ENCODE results near the gene OCLN. TPM values are rescaled to one million over a fixed set of nuclear protein-coding genes. Genes with fewer than 3 reads are reported as not detected.

The OCLN gene
- polyA plus RNA-seq, 2 of the 4 experiments (the other 2 are of a cell fraction) = 10.7 to 54.1 TPM

DNA sequence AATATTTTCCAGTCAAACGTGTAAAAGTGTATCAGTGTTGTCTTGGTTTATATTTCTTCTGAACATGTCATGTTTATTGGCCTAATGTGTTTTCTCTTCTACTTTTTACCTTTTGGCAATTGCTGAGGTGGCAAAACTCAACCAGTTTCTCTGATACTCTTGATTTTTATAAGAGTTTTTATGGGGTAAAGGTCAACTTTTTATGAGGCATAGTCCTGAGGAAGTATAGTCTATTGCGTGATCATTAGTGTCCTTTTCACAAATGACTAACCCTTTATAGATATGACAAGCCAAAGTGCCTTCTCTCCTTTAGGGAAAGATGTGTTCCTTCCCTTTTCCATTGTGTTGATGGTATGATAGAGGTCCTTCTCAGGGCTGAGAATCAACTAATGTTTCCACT, 32.9 kb downstream of the OCLN start:
- peak; percentile 82 for TF ChIP-seq MAFK (IDR thresholded peaks at IDR 0.05; ENCODE audit: partially characterized antibody)
- TF ChIP-seq RNF2 (IDR thresholded peaks at IDR 0.05; ENCODE audit: borderline replicate concordance, low read depth) = no peak
- WGBS (ENCODE audit: missing lambda C conversion rate) = 67% methylated on average over 2 of the region's 2 CpGs
- ATAC-seq (no peak), FAIRE-seq (no peak), DNase-seq (ENCODE audit: low read depth in 1 of 2, low spot score in 1 of 2) (no peak)
- POLR2A ChIA-PET = no interaction called here
- H3K4me1 ChIP-seq = peaks cover 14% of the 10 kb centered on the region
- no peak overlapping the region for H3K4me3 ChIP-seq
- no peak overlapping the region for H3K4me2 ChIP-seq
- no peaks in the 10 kb centered on the region for H3K9me3 ChIP-seq
- H3K27ac ChIP-seq = no peak overlapping the region
- CTCF ChIA-PET = no interaction called here

GRCh38 chr5:69526660-69527059, 34.1 kb downstream of the OCLN start:
- Histone ChIP-seq H3K4me3 (no peak overlapping the region), H3K4me1 (peaks cover 3% of the 10 kb centered on the region; the same call in 1 of the 3 replicates), H3K4me2 (no peak overlapping the region), H3K27ac (no peak overlapping the region), H3K9me3 (no peaks in the 10 kb centered on the region)
- FAIRE-seq (no peak), DNase-seq (ENCODE audit: low read depth in 1 of 2, low spot score in 1 of 2) (no peak), ATAC-seq (no peak)
- 96% methylated on average over 9 of the region's 9 CpGs for WGBS (ENCODE audit: missing lambda C conversion rate)
- TF ChIP-seq SMC3 (IDR thresholded peaks at IDR 0.05) (no peak), CBX8 (IDR thresholded peaks at IDR 0.05) (no peak), RNF2 (IDR thresholded peaks at IDR 0.05; ENCODE audit: borderline replicate concordance, low read depth) (no peak), ATOH8 (CRISPR knock-in tag; IDR thresholded peaks at IDR 0.05; ENCODE audit: low read depth) (no peak), TFCP2L1 (CRISPR knock-in tag; IDR thresholded peaks at IDR 0.05) (no peak), HDAC2 (IDR thresholded peaks at IDR 0.05) (no peak), FOXS1 (CRISPR knock-in tag; IDR thresholded peaks at IDR 0.05) (no peak), CHD4 (IDR thresholded peaks at IDR 0.05; ENCODE audit: borderline replicate concordance) (no peak), NPAS2 (CRISPR knock-in tag; IDR thresholded peaks at IDR 0.05; ENCODE audit: borderline replicate concordance) (no peak), FOSL2 (IDR thresholded peaks at IDR 0.05) (no peak), FOSL2 (CRISPR knock-in tag; IDR thresholded peaks at IDR 0.05) (no peak)
- POLR2A ChIA-PET = no interaction called here
- CTCF ChIA-PET = no interaction called here

DNA sequence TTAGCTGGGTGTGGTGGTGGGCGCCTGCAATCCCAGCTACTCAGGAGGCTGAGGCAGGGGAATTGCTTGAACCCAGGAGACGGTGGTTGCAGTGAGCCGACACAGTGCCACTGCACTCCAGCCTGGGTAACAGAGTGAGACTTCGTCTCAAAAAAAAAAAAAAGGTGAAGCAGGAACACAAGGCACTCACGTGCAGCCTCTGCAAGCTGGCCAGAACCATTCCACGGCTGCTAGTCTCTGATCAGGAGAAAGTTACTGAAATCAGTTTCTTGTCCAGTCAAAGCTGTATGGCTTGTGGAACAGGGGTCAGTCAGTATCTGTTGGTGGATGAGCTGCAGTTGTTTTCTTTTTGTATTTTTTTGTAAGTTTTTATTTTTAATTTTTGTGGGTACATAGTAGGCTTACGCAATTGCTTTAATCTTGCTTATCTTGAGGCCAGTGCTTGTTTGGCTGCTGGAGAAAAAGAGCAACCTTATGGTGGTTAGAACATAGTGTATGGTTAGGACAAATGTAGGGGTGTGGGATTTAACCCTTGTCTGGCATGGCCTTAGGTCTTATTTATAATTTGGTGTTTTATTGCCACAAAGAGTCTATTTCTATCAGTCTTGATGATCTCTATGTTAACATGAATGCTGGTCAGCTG, 34.7 kb downstream of the OCLN start:
- WGBS (ENCODE audit: missing lambda C conversion rate) = 91% methylated on average over 7 of the region's 7 CpGs
- no peak overlapping the region for H3K4me2 ChIP-seq
- no peaks in the 10 kb centered on the region for H3K9me3 ChIP-seq
- TF ChIP-seq HOXA7 (CRISPR knock-in tag; IDR thresholded peaks at IDR 0.05) (no peak), MAZ (IDR thresholded peaks at IDR 0.05; ENCODE audit: borderline replicate concordance, low read depth, low read length) (no peak), MAFK (IDR thresholded peaks at IDR 0.05; ENCODE audit: partially characterized antibody) (no peak), MYC (IDR thresholded peaks at IDR 0.05; ENCODE audit: borderline replicate concordance, low read length) (no peak), KDM5A (IDR thresholded peaks at IDR 0.05) (no peak), ZNF302 (CRISPR knock-in tag; IDR thresholded peaks at IDR 0.05) (no peak), RARB (CRISPR knock-in tag; IDR thresholded peaks at IDR 0.05) (no peak), RNF2 (IDR thresholded peaks at IDR 0.05; ENCODE audit: borderline replicate concordance, low read depth) (no peak)
- no peak overlapping the region for H3K4me3 ChIP-seq
- POLR2A ChIA-PET = no interaction called here
- DNase-seq (ENCODE audit: low read depth in 1 of 2, low spot score in 1 of 2) (no peak), FAIRE-seq (no peak), ATAC-seq (no peak)
- no peak overlapping the region for H3K27ac ChIP-seq
- H3K4me1 ChIP-seq = no peaks in the 10 kb centered on the region
- CTCF ChIA-PET = no interaction called here

DNA sequence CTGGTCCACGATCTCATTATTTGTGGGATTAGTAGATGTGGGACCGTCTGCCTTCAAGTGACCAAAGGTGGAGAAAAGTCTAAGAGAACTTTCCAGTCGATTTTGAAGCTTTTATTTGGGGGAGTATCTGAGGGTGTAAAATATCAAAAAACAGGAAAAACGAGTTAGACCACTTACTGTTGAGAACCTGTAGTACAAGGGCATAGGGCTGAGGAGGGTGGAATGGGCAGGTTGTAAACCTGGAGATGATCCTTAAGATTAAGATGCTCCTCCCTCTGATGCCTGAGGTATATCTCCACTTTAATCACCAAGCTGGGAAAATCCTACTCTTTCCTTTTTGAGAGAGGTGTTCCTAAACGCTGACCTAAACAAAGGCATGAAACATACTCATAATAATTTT, 35.4 kb downstream of the OCLN start:
- ChIA-PET POLR2A (no interaction called here), CTCF (interaction anchor here (1.8 kb wide), 1 partner anchor 435 kb away, joined by 4 read pairs; no protein-coding TSS in a partner anchor)
- no peak for TF ChIP-seq HEYL (CRISPR knock-in tag; IDR thresholded peaks at IDR 0.05)
- no peak for TF ChIP-seq RNF2 (IDR thresholded peaks at IDR 0.05; ENCODE audit: borderline replicate concordance, low read depth)
- no peak for TF ChIP-seq SREBF2 (IDR thresholded peaks at IDR 0.05)
- no peak for TF ChIP-seq MAX (IDR thresholded peaks at IDR 0.05)
- TF ChIP-seq EP300 (IDR thresholded peaks at IDR 0.05) = no peak
- no peak for TF ChIP-seq CBX2 (IDR thresholded peaks at IDR 0.05; ENCODE audit: borderline replicate concordance, low read depth)
- no peak for TF ChIP-seq HOXA7 (CRISPR knock-in tag; IDR thresholded peaks at IDR 0.05)
- no peak for TF ChIP-seq BHLHE40 (IDR thresholded peaks at IDR 0.05; ENCODE audit: low read depth, low read length)
- TF ChIP-seq, protein P1, sequence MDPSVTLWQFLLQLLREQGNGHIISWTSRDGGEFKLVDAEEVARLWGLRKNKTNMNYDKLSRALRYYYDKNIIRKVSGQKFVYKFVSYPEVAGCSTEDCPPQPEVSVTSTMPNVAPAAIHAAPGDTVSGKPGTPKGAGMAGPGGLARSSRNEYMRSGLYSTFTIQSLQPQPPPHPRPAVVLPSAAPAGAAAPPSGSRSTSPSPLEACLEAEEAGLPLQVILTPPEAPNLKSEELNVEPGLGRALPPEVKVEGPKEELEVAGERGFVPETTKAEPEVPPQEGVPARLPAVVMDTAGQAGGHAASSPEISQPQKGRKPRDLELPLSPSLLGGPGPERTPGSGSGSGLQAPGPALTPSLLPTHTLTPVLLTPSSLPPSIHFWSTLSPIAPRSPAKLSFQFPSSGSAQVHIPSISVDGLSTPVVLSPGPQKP (IDR thresholded peaks at IDR 0.05; ENCODE audit: low read depth, low read length) = no peak
- no peak for TF ChIP-seq CHD4 (IDR thresholded peaks at IDR 0.05; ENCODE audit: borderline replicate concordance)
- TF ChIP-seq KDM1A (IDR thresholded peaks at IDR 0.05; ENCODE audit: low read depth) = no peak
- no peak for TF ChIP-seq RFX5 (IDR thresholded peaks at IDR 0.05)
- no peak for TF ChIP-seq POLR2A (IDR thresholded peaks at IDR 0.05; ENCODE audit: low read length)
- no peak for TF ChIP-seq EHMT2 (IDR thresholded peaks at IDR 0.05; ENCODE audit: low read depth)
- no peak for TF ChIP-seq KDM5A (IDR thresholded peaks at IDR 0.05)
- no peak for TF ChIP-seq FOSL2 (IDR thresholded peaks at IDR 0.05)
- TF ChIP-seq FOSL2 (CRISPR knock-in tag; IDR thresholded peaks at IDR 0.05) = no peak
- Histone ChIP-seq H3K4me3 (no peak overlapping the region), H3K9me3 (no peaks in the 10 kb centered on the region), H3K4me2 (no peak overlapping the region), H3K4me1 (no peaks in the 10 kb centered on the region), H3K27ac (no peak overlapping the region)
- no peak for FAIRE-seq
- no peak for DNase-seq (ENCODE audit: low read depth in 1 of 2, low spot score in 1 of 2)
- no peak for ATAC-seq
- WGBS (ENCODE audit: missing lambda C conversion rate) = 61% methylated on average over 5 of the region's 5 CpGs
